Inferior parietal cortex (tissue), 1 donor: Measurements from ENCODE around the gene CHRNA3.
"Not testable (repeated sequence)": the region's sequence is repeated elsewhere in the genome, so short reads cannot be mapped to it uniquely, and the experiment has no call there.

Experiments used
- DNase-seq: peaks from one replicate; pipeline ENCODE4 v3.0.0-alpha.2; 2016; ENCODE audit errors: extremely low spot score

Gene CHRNA3

GRCh38 chr15:78560201-78560600 lies 60.6 kb downstream of the CHRNA3 start:
- not testable (repeated sequence) for DNase-seq

- no peak for DNase-seq
Observed at GRCh38 chr15:78552597-78552996, 68.2 kb downstream of the CHRNA3 start.

- no peak for DNase-seq
Observed at GRCh38 chr15:78551902-78552301, 68.9 kb downstream of the CHRNA3 start.

DNA sequence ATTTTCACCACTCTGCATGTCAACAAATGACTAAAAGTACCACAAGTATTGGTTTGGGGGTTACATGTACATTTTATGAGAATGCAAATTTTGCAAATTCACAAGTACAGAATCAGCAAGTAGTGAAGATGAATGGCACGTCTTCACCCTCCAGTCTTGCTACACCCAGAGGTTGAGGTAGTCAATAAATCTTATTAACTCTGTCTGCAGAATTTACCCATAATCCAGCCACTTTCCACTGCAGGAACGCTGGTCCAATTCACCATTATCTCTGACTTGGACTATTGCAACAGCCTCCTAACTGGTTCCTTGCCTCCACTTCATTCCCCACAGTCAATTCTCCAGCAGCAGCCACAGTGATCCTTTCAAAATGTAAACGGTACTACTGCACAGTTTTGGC lies 70.0 kb downstream of the CHRNA3 start:
- DNase-seq: no peak

GRCh38 chr15:78550194-78550593 lies 70.6 kb downstream of the CHRNA3 start:
- DNase-seq: no peak
